CD4-positive, alpha-beta T cell (primary cell): Measurements from ENCODE around the gene OXSR1. TPM values are rescaled to one million over a fixed set of nuclear protein-coding genes. Genes with fewer than 3 reads are reported as not detected.

Experiments
- ATAC-seq: fragments of 200-7000 bp; cut with Tn5 transposase; one replicate; pipeline ENCODE4 v1.10.0; 2022; ENCODE audit warnings: mild to moderate bottlenecking; ENCODE audit not compliant: poor library complexity
- CTCF ChIA-PET: fragments of 350-600 bp; sonication (Branson Sonifier 250); formaldehyde crosslinking; loops from one replicate; lab custom pipeline; 2021; ENCODE audit warnings: antibody characterized with exemption, inconsistent platforms; lab: Charles Lee
- POLR2A ChIA-PET: fragments of 350-600 bp; sonication (Branson Sonifier 250); formaldehyde crosslinking; loops from one replicate; lab custom pipeline; 2021; ENCODE audit warnings: antibody characterized with exemption, inconsistent platforms; lab: Charles Lee
- DNase-seq, 14 experiments: peaks; one replicate each; pipeline ENCODE4 v3.0.0-alpha.2; 2013 to 2020; ENCODE audit warnings: mixed read lengths in 2 of 14
- H3K27ac ChIP-seq, 2 donors: one replicate each; pipeline versions ENCODE4 v1.5.1 to v1.7.0; 2013; ENCODE audit warnings: low read length in 2 of 2, low read depth in 1 of 2, mild to moderate bottlenecking in 1 of 2
- H3K27me3 ChIP-seq, 2 experiments: 1 replicate in 1 of 2; 2 replicates in 1 of 2; pipeline versions ENCODE4 v1.6.1 to v1.7.0; 2013; ENCODE audit warnings: low read length in 2 of 2, control low read depth in 1 of 2, mild to moderate bottlenecking in 1 of 2, moderate library complexity in 1 of 2; ENCODE audit not compliant: insufficient read depth in 2 of 2, control insufficient read depth in 1 of 2
- H3K36me3 ChIP-seq: one replicate; pipeline ENCODE4 v1.6.1; 2013; ENCODE audit warnings: low read length, control low read depth; ENCODE audit not compliant: insufficient read depth
- H3K4me1 ChIP-seq: one replicate; pipeline ENCODE4 v1.6.1; 2013; ENCODE audit warnings: low read length, control low read depth; ENCODE audit not compliant: insufficient read depth
- H3K4me3 ChIP-seq: one replicate; pipeline ENCODE4 v1.5.1; 2013; ENCODE audit warnings: mild to moderate bottlenecking, low read length, moderate library complexity
- H3K9me3 ChIP-seq, 2 experiments: 1 replicate in 1 of 2; 2 replicates in 1 of 2; pipeline versions ENCODE4 v1.6.1 to v1.7.0; 2013; ENCODE audit warnings: low read length in 2 of 2, mild to moderate bottlenecking in 2 of 2, control low read depth in 1 of 2, moderate library complexity in 1 of 2; ENCODE audit not compliant: control insufficient read depth in 1 of 2, insufficient read depth in 1 of 2
- H3K27ac Mint-ChIP-seq: one replicate; pipeline ENCODE4 v1.8.0; 2020; ENCODE audit warnings: mixed read lengths
- H3K27me3 Mint-ChIP-seq: one replicate; pipeline ENCODE4 v1.8.0; 2021; ENCODE audit warnings: mixed read lengths
- H3K36me3 Mint-ChIP-seq: one replicate; pipeline ENCODE4 v1.8.0; 2021; ENCODE audit warnings: low read depth, mixed read lengths
- H3K4me1 Mint-ChIP-seq: one replicate; pipeline ENCODE4 v1.8.0; 2021; ENCODE audit warnings: low read depth, mixed read lengths
- H3K4me3 Mint-ChIP-seq: one replicate; pipeline ENCODE4 v1.8.0; 2020; ENCODE audit warnings: mild to moderate bottlenecking, mixed read lengths
- H3K9me3 Mint-ChIP-seq: one replicate; pipeline ENCODE4 v1.8.0; 2020; ENCODE audit warnings: mixed read lengths
- CTCF ChIP-seq: fragments of 200-600 bp; IDR thresholded peaks from one replicate; pipeline ENCODE4 v1.8.0; 2022; ENCODE audit warnings: antibody characterized with exemption, mild to moderate bottlenecking
- intact Hi-C, 2 experiments: fragments of 100-400 bp; cut with DNase I in 1 of 2; cut with micrococcal nuclease in 1 of 2; formaldehyde crosslinking; loops; one replicate each; pipeline versions ENCODE4 v1.15.1 to v1.9.0; 2023 to 2025; cut with DNase I, micrococcal nuclease
- total RNA-seq, 174 experiments: library from RNA in 2 of 174; stranded (reverse) in 2 of 174; gene quantifications; one replicate each; pipeline ENCODE4 v1.2.3 and lab custom pipeline; 2021 to 2026

OXSR1 gene
- total RNA-seq, 2 experiments from 2014 or later, result 28.3 to 30.3 TPM

GRCh38 chr3:38163117-38163840, 2.1 kb upstream of the OXSR1 start:
- Mint-ChIP-seq H3K27me3 (no peaks in the 10 kb centered on the region), H3K36me3 (peaks cover 18% of the 10 kb centered on the region), H3K4me3 (peak overlapping the region; percentile 38), H3K4me1 (peaks cover 39% of the 10 kb centered on the region), H3K27ac (peak overlapping the region; percentile 99), H3K9me3 (no peaks in the 10 kb centered on the region)
- intact Hi-C loops, result no loop called here
- H3K27ac ChIP-seq, result no peak overlapping the region
- H3K4me1 ChIP-seq, result peaks cover 34% of the 10 kb centered on the region
- POLR2A ChIA-PET, result interaction anchor here (1.9 to 5.5 kb wide), 3 partner anchors 9 to 124 kb away, joined by 13 to 208 read pairs (median 17); partner anchors contain the start of genes ACAA1, DLEC1 and MYD88
- DNase-seq, result peak in 3 of 14 experiments; percentile 32 to 58 (median 33)
- no peaks in the 10 kb centered on the region for H3K36me3 ChIP-seq
- ATAC-seq, result no peak
- no peak for TF ChIP-seq CTCF
- H3K9me3 ChIP-seq, result no peaks in the 10 kb centered on the region
- CTCF ChIA-PET, result interaction anchor here (1.0 to 3.3 kb wide), 3 partner anchors 8 to 26 kb away, joined by 4 to 13 read pairs (median 7); partner anchors contain the start of gene ACAA1
- H3K27me3 ChIP-seq, result no peaks in the 10 kb centered on the region
- no peak overlapping the region for H3K4me3 ChIP-seq

GRCh38 chr3:38163841-38164642, 1.3 kb upstream of the OXSR1 start:
- peak overlapping the region; percentile 80 for H3K4me3 ChIP-seq
- H3K4me1 ChIP-seq, result peaks cover 34% of the 10 kb centered on the region
- no peak for DNase-seq
- H3K36me3 ChIP-seq, result no peaks in the 10 kb centered on the region
- H3K9me3 ChIP-seq, result no peaks in the 10 kb centered on the region
- peak overlapping the region; percentile 98 to 100 for H3K27ac ChIP-seq
- H3K27me3 ChIP-seq, result no peaks in the 10 kb centered on the region
- no peak for TF ChIP-seq CTCF
- Mint-ChIP-seq H3K4me1 (peaks cover 47% of the 10 kb centered on the region), H3K36me3 (peaks cover 18% of the 10 kb centered on the region), H3K27ac (peak overlapping the region; percentile 99), H3K27me3 (no peaks in the 10 kb centered on the region), H3K4me3 (peak overlapping the region; percentile 91), H3K9me3 (no peaks in the 10 kb centered on the region)
- ChIA-PET POLR2A (interaction anchor here (0.6 to 5.5 kb wide), 19 partner anchors 8 to 1243 kb away, joined by 3 to 208 read pairs (median 4); partner anchors contain the start of genes ACAA1, ACVR2B, DLEC1 and EPM2AIP1), CTCF (interaction anchor here (0.8 to 3.3 kb wide), 7 partner anchors 8 to 332 kb away, joined by 3 to 13 read pairs (median 4); partner anchors contain the start of genes ACAA1 and EXOG)
- intact Hi-C loops, result loop anchor here in 1 of 2 experiments (1.0 kb wide), 1 partner anchor 25 kb away; no protein-coding TSS in a partner anchor
- ATAC-seq, result no peak

- no peaks in the 10 kb centered on the region for H3K27me3 Mint-ChIP-seq
These were observed 740 bp upstream of the OXSR1 start for GRCh38 chr3:38164643-38164951.

More at GRCh38 chr3:38164643-38164951, 740 bp upstream of the OXSR1 start:
- TF ChIP-seq CTCF, result no peak
- Histone ChIP-seq H3K36me3 (no peaks in the 10 kb centered on the region), H3K27me3 (no peaks in the 10 kb centered on the region), H3K27ac (peak overlapping the region; percentile 98 to 100), H3K9me3 (no peaks in the 10 kb centered on the region), H3K4me3 (peak overlapping the region; percentile 80), H3K4me1 (peaks cover 34% of the 10 kb centered on the region)
- peak overlapping the region; percentile 99 for H3K27ac Mint-ChIP-seq
- H3K9me3 Mint-ChIP-seq, result no peaks in the 10 kb centered on the region
- POLR2A ChIA-PET, result interaction anchor here (0.6 to 5.5 kb wide), 22 partner anchors 8 to 1243 kb away, joined by 3 to 208 read pairs (median 4); partner anchors contain the start of genes ACAA1, ACVR2B, DLEC1 and EPM2AIP1
- CTCF ChIA-PET, result interaction anchor here (0.8 to 3.3 kb wide), 6 partner anchors 11 to 332 kb away, joined by 3 to 13 read pairs (median 5); partner anchors contain the start of genes ACAA1 and EXOG
- peaks cover 52% of the 10 kb centered on the region for H3K4me1 Mint-ChIP-seq
- peaks cover 18% of the 10 kb centered on the region for H3K36me3 Mint-ChIP-seq
- DNase-seq (no peak), ATAC-seq (peak; percentile 22)
- intact Hi-C loops, result loop anchor here in 1 of 2 experiments (1.0 kb wide), 1 partner anchor 25 kb away; no protein-coding TSS in a partner anchor
- peak overlapping the region; percentile 91 for H3K4me3 Mint-ChIP-seq
